GM19023 (cell line): ENCODE data around the gene CARS2.
"Not testable (repeated sequence)": the region's sequence is repeated elsewhere in the genome, so short reads cannot be mapped to it uniquely, and the experiment has no call there.

Experiments used
- ATAC-seq: cut with Tn5 transposase; IDR thresholded peaks from one replicate; pipeline ENCODE4 v1.9.1; 2021; ENCODE audit warnings: mild to moderate bottlenecking, moderate library complexity; ENCODE audit not compliant: unreplicated experiment

Gene CARS2

GRCh38 chr13:110706570-110707372 is 855 bp upstream of the CARS2 start:
- peak; percentile 0 for ATAC-seq

GRCh38 chr13:110705356-110705825 is 525 bp downstream of the CARS2 start:
- no peak for ATAC-seq

- ATAC-seq, result no peak
Measured at GRCh38 chr13:110702591-110703526, 3.1 kb downstream of the CARS2 start.

- ATAC-seq, result no peak
Measured at GRCh38 chr13:110702089-110702488, 3.8 kb downstream of the CARS2 start.

- ATAC-seq, result not testable (repeated sequence)
Measured at GRCh38 chr13:110701061-110701460, 4.9 kb downstream of the CARS2 start.

GRCh38 chr13:110700641-110701040 is 5.3 kb downstream of the CARS2 start:
- ATAC-seq, result no peak

GRCh38 chr13:110700186-110700585 is 5.7 kb downstream of the CARS2 start:
- no peak for ATAC-seq

- ATAC-seq, result no peak
Measured at GRCh38 chr13:110699148-110700145, 6.5 kb downstream of the CARS2 start.

- ATAC-seq, result no peak
Measured at GRCh38 chr13:110698689-110699088, 7.2 kb downstream of the CARS2 start.

- ATAC-seq, result no peak
Measured at GRCh38 chr13:110697842-110698241, 8.1 kb downstream of the CARS2 start.

- no peak for ATAC-seq
Measured at GRCh38 chr13:110696776-110697175, 9.1 kb downstream of the CARS2 start.

- not testable (repeated sequence) for ATAC-seq
Measured at GRCh38 chr13:110695774-110696173, 10.1 kb downstream of the CARS2 start.

GRCh38 chr13:110690516-110690915 is 15.4 kb downstream of the CARS2 start:
- no peak for ATAC-seq

GRCh38 chr13:110689711-110690110 is 16.2 kb downstream of the CARS2 start:
- ATAC-seq, result no peak

GRCh38 chr13:110689041-110689440 is 16.9 kb downstream of the CARS2 start:
- no peak for ATAC-seq

- ATAC-seq, result no peak
Measured at GRCh38 chr13:110687736-110688135, 18.2 kb downstream of the CARS2 start.

GRCh38 chr13:110685305-110686020 is 20.5 kb downstream of the CARS2 start:
- ATAC-seq, result no peak

GRCh38 chr13:110684388-110685056 is 21.4 kb downstream of the CARS2 start:
- ATAC-seq, result no peak

GRCh38 chr13:110683921-110684320 is 22.0 kb downstream of the CARS2 start:
- ATAC-seq, result no peak
